ENCODE measurements around the gene EPHB1.

Gene EPHB1

DNA sequence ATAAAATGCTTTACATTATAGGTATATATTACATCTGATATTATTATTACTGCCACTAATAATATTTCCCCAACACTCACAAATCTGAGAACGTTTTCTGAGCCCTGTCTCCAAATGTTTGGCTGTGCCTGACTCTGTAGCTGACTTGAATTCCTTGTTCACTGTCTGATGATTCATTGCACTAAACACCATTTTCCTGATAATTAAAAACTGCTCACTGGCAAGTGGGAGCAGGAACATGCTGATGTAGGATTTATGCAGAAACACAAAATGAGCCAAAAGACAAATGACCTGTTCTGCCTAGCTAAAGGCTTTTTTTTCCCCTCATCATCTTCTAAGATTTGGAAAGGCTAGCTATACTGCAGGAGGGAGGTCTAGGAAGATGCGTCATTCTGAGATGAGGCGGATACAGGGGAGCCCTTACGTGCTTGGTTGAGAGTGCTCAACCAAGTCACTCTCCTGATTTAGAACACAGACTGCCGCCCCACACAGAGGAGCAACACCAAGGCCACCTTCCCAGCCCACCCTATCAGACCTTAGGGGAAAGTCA is 380.7 kb downstream of the EPHB1 start:
- Histone ChIP-seq H3K9ac (ENCODE audit: low read depth, low read length) (no peak overlapping the region), H3K36me3 (ENCODE audit: control insufficient read depth, insufficient read depth, low read length) (no peaks in the 10 kb centered on the region), H3K27me3 (ENCODE audit: control insufficient read depth, insufficient read depth, low read length) (no peaks in the 10 kb centered on the region), H3K9me3 (ENCODE audit: control insufficient read depth, insufficient read depth, low read length) (no peaks in the 10 kb centered on the region), H3K4me3 (ENCODE audit: low read depth, low read length) (no peak overlapping the region), H3K4me1 (ENCODE audit: control insufficient read depth, insufficient read depth, low read length) (peaks cover 5% of the 10 kb centered on the region)

DNA sequence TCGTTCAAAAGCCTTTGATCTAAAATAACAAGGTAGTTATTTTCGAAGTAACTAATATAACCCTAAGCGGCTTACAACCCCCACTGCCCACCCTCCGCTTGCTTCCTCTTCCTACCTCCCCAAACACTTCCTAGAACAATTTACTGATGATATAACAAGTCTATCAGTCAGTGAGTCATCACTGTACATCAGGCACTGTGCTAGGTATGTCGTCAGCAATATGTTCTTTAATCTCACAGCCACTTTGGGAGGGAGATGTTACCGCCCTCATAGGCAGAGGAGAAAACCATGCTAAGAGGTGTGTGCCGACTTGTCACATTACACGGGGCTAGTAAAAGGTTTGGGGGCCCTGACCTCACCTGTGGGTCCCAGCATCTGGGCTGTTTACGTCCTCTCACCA is 381.8 kb downstream of the EPHB1 start:
- no peaks in the 10 kb centered on the region for H3K27me3 ChIP-seq (ENCODE audit: control insufficient read depth, insufficient read depth, low read length)
- H3K9ac ChIP-seq (ENCODE audit: low read depth, low read length): no peak overlapping the region
- H3K36me3 ChIP-seq (ENCODE audit: control insufficient read depth, insufficient read depth, low read length): no peaks in the 10 kb centered on the region
- peaks cover 3% of the 10 kb centered on the region for H3K4me1 ChIP-seq (ENCODE audit: control insufficient read depth, insufficient read depth, low read length)
- H3K4me3 ChIP-seq (ENCODE audit: low read depth, low read length): no peak overlapping the region
- H3K9me3 ChIP-seq (ENCODE audit: control insufficient read depth, insufficient read depth, low read length): no peaks in the 10 kb centered on the region

DNA sequence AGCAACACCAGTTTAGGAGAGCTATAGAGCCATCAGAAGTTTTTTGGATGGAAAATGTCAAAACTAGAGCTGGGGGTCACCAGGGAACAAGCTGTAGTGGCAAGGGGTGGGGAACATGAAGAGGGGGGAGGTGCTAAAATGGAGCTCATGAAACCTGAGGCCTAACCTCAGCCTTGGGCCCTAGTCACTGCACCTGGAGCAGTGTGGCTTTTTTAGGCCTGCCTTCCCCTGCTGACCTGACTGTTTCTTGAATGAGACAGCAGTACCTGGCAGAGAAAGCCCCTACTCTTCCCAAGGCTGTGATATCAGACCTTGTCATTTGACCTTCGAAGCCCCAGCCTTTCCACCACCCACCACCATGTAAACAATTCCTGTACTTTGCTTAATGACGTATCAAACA is 383.5 kb downstream of the EPHB1 start:
- H3K9ac ChIP-seq (ENCODE audit: low read depth, low read length): no peak overlapping the region
- no peak overlapping the region for H3K4me3 ChIP-seq (ENCODE audit: low read depth, low read length)
- H3K9me3 ChIP-seq (ENCODE audit: control insufficient read depth, insufficient read depth, low read length): no peaks in the 10 kb centered on the region
- H3K36me3 ChIP-seq (ENCODE audit: control insufficient read depth, insufficient read depth, low read length): no peaks in the 10 kb centered on the region
- H3K4me1 ChIP-seq (ENCODE audit: control insufficient read depth, insufficient read depth, low read length): no peaks in the 10 kb centered on the region
- H3K27me3 ChIP-seq (ENCODE audit: control insufficient read depth, insufficient read depth, low read length): no peaks in the 10 kb centered on the region

DNA sequence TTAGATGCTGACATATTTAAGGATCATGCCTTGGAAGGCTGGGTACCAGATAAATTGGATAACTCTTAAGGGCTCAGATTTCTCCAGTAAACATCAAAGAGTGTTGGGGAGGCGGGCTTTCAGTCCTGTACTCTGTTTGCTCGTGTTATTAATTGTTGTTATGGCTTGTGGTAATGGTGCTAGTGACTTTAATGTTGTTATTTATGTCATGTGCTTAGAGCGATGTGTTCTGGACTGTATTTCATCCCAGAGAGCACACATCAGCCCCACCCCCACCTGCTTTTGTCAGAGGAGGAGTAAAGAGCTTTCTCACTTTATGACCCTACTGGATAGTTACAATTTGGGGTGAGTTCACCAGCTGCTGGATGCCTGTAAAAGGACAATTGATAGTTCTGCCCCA is 386.3 kb downstream of the EPHB1 start:
- no peaks in the 10 kb centered on the region for H3K27me3 ChIP-seq (ENCODE audit: control insufficient read depth, insufficient read depth, low read length)
- H3K36me3 ChIP-seq (ENCODE audit: control insufficient read depth, insufficient read depth, low read length): no peaks in the 10 kb centered on the region
- H3K4me1 ChIP-seq (ENCODE audit: control insufficient read depth, insufficient read depth, low read length): no peaks in the 10 kb centered on the region
- no peaks in the 10 kb centered on the region for H3K9me3 ChIP-seq (ENCODE audit: control insufficient read depth, insufficient read depth, low read length)
- H3K4me3 ChIP-seq (ENCODE audit: low read depth, low read length): no peak overlapping the region
- H3K9ac ChIP-seq (ENCODE audit: low read depth, low read length): no peak overlapping the region

DNA sequence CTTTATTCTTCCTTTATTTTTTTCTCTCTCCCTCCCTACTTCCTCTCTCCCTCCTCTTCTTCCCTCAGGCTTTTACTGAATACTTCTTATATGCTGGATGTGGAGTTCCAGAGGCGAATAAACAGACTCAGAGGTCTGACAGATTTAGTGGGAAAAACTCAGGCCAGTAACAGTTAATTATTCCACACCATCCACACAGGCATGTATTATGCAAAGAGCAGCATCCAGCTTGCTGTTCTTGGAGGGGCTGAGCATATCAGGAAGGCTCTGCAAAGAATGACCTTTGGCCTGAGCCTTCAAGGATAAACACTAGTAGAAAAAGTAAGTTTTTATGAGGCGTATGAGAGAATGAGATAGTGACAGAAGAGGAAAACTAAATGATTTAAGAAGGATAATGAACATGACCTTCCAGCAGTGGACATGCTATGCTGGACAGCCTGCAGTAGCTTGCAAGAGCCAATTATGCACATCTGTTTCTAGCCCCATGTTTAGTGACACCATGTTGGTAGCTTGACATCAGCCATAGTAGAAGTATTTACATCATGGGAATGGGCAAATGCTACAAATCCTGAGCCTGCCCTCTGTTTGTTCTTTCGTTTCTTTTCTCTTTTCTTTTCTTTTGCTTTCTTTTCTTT is 387.4 kb downstream of the EPHB1 start:
- Histone ChIP-seq H3K27me3 (ENCODE audit: control insufficient read depth, insufficient read depth, low read length) (no peaks in the 10 kb centered on the region), H3K36me3 (ENCODE audit: control insufficient read depth, insufficient read depth, low read length) (no peaks in the 10 kb centered on the region), H3K9me3 (ENCODE audit: control insufficient read depth, insufficient read depth, low read length) (no peaks in the 10 kb centered on the region), H3K4me1 (ENCODE audit: control insufficient read depth, insufficient read depth, low read length) (no peaks in the 10 kb centered on the region), H3K9ac (ENCODE audit: low read depth, low read length) (no peak overlapping the region), H3K4me3 (ENCODE audit: low read depth, low read length) (no peak overlapping the region)

DNA sequence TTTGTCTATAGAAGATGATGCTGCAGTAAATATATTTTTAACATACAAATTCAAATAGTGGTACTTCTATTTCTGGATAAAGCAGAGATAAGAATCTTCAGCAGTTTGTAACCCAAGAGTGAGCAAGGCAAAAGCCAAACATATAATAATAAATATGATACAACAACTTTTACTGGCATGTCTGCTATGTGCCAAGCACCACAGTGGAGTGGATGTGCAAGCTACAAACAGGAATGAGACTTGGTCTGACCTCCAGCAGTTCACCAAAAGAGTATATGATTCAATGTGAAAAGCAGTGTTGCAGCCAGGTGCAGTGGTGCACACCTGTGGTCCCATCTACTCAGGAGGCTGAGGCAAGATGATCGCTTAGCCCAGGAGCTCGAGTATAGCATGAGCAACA is 395.6 kb downstream of the EPHB1 start:
- Histone ChIP-seq H3K36me3 (ENCODE audit: control insufficient read depth, insufficient read depth, low read length) (no peaks in the 10 kb centered on the region), H3K27me3 (ENCODE audit: control insufficient read depth, insufficient read depth, low read length) (no peaks in the 10 kb centered on the region), H3K4me1 (ENCODE audit: control insufficient read depth, insufficient read depth, low read length) (peaks cover 6% of the 10 kb centered on the region)

DNA sequence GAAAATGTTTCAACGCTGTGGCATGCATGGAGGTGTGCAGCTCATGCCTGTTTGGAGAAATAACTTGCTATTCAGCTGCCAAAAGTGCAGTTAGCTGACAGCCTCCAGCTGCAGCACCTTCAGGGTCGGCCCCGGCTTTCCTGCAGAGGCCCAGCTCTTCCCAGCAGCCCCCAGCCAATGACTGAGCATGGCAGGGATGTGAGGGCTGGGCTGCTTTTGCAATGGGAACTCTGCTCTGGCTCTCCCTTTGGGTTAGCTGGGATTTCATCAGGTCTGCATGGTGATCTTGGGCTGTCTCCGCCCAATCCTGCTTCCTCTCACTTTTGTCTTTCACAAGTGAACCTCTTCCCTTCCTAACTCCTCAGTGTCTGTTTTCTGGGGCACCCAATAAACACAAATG is 396.6 kb downstream of the EPHB1 start:
- H3K4me3 ChIP-seq (ENCODE audit: low read depth, low read length): no peak overlapping the region
- H3K36me3 ChIP-seq (ENCODE audit: control insufficient read depth, insufficient read depth, low read length): no peaks in the 10 kb centered on the region
- peaks cover 6% of the 10 kb centered on the region for H3K4me1 ChIP-seq (ENCODE audit: control insufficient read depth, insufficient read depth, low read length)
- H3K9ac ChIP-seq (ENCODE audit: low read depth, low read length): no peak overlapping the region
- no peaks in the 10 kb centered on the region for H3K9me3 ChIP-seq (ENCODE audit: control insufficient read depth, insufficient read depth, low read length)
- H3K27me3 ChIP-seq (ENCODE audit: control insufficient read depth, insufficient read depth, low read length): no peaks in the 10 kb centered on the region

More for the DNA sequence above, 395.6 kb downstream of the EPHB1 start:
- Histone ChIP-seq H3K4me3 (ENCODE audit: low read depth, low read length) (no peak overlapping the region), H3K9me3 (ENCODE audit: control insufficient read depth, insufficient read depth, low read length) (no peaks in the 10 kb centered on the region), H3K9ac (ENCODE audit: low read depth, low read length) (no peak overlapping the region)

DNA sequence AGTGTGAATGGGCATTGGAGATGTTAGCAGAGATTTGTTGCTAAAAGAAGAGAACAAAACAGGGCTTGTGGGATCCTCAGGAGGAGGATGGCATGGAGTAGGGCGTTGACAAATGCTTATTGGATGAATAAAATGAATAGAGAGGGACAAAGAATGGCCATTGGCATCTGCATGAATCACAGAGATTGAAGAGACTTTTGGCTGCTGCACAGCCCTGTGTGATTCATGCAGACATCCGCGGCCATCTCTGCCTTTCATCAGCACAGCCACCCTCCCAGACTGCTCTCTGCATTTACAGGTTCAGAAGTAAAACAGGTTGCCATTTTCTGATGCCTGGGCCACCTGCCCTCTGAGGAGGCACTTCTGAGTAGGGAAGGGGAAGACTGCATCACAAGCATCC is 397.9 kb downstream of the EPHB1 start:
- no peaks in the 10 kb centered on the region for H3K9me3 ChIP-seq (ENCODE audit: control insufficient read depth, insufficient read depth, low read length)
- no peaks in the 10 kb centered on the region for H3K36me3 ChIP-seq (ENCODE audit: control insufficient read depth, insufficient read depth, low read length)
- peaks cover 6% of the 10 kb centered on the region for H3K4me1 ChIP-seq (ENCODE audit: control insufficient read depth, insufficient read depth, low read length)
- H3K4me3 ChIP-seq (ENCODE audit: low read depth, low read length): no peak overlapping the region
- H3K9ac ChIP-seq (ENCODE audit: low read depth, low read length): no peak overlapping the region
- H3K27me3 ChIP-seq (ENCODE audit: control insufficient read depth, insufficient read depth, low read length): no peaks in the 10 kb centered on the region

DNA sequence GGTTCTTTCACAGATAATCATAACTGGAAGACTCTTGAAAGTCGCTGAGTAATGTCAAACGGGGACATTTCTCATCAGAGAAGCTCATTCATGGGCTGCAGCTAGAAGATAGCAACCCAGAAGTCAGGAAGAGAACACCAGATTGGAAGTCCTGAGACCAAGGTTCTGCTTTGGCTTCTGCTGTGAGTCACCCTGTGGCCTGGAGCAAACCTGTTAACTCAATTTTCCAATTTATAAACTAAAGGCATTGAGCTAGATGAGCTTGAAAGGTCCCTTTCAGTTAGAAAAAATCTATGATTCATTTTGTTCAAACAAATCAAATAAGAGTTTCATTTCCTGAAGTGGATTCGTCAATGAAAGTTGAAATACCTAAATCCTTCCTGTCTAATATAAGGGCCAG is 402.2 kb downstream of the EPHB1 start:
- H3K4me1 ChIP-seq (ENCODE audit: control insufficient read depth, insufficient read depth, low read length): no peaks in the 10 kb centered on the region
- H3K36me3 ChIP-seq (ENCODE audit: control insufficient read depth, insufficient read depth, low read length): no peaks in the 10 kb centered on the region
- no peaks in the 10 kb centered on the region for H3K27me3 ChIP-seq (ENCODE audit: control insufficient read depth, insufficient read depth, low read length)
- no peak overlapping the region for H3K4me3 ChIP-seq (ENCODE audit: low read depth, low read length)
- H3K9ac ChIP-seq (ENCODE audit: low read depth, low read length): no peak overlapping the region
- no peaks in the 10 kb centered on the region for H3K9me3 ChIP-seq (ENCODE audit: control insufficient read depth, insufficient read depth, low read length)

DNA sequence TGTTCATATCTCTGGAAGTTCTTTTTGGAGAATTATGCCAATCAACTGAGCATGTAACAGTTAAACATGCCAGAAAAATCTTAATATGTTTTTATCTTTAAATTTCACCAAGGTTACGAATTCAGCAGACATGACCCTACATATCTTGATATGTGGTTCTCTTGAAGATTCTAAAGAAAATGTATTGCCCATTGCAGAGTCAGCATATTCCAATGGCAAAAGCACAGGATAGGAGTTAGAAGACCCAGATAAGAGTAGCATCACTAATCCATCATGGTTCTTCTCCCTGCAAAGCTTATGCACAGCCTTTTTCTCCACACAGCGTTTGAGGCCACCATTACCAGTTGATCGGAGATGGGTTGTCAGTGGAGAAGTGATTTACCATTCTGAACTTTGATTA is 402.8 kb downstream of the EPHB1 start:
- Histone ChIP-seq H3K4me1 (ENCODE audit: control insufficient read depth, insufficient read depth, low read length) (no peaks in the 10 kb centered on the region), H3K36me3 (ENCODE audit: control insufficient read depth, insufficient read depth, low read length) (no peaks in the 10 kb centered on the region), H3K9ac (ENCODE audit: low read depth, low read length) (no peak overlapping the region), H3K9me3 (ENCODE audit: control insufficient read depth, insufficient read depth, low read length) (no peaks in the 10 kb centered on the region), H3K27me3 (ENCODE audit: control insufficient read depth, insufficient read depth, low read length) (no peaks in the 10 kb centered on the region), H3K4me3 (ENCODE audit: low read depth, low read length) (no peak overlapping the region)

DNA sequence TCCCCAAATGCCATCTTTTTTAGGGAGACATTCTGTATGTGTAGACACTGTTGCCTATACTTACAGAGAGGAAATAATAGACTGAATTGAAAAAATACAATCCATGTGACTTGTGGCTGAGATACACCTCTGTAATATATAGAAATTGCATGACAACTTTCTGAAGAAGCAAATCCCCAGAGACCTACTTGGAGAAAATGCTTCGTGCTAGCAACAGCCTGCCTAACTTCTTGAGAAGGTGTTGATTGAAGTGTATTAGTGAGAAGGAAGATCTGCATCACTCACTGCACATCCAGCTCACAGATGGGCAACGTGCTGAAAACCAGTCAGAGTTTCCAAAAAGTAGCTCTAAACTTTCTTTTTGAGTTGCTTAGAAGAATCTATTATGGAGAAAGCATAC is 404.1 kb downstream of the EPHB1 start:
- H3K27me3 ChIP-seq (ENCODE audit: control insufficient read depth, insufficient read depth, low read length): no peaks in the 10 kb centered on the region
- no peak overlapping the region for H3K4me3 ChIP-seq (ENCODE audit: low read depth, low read length)
- no peak overlapping the region for H3K9ac ChIP-seq (ENCODE audit: low read depth, low read length)
- H3K9me3 ChIP-seq (ENCODE audit: control insufficient read depth, insufficient read depth, low read length): no peaks in the 10 kb centered on the region
- H3K4me1 ChIP-seq (ENCODE audit: control insufficient read depth, insufficient read depth, low read length): no peaks in the 10 kb centered on the region
- H3K36me3 ChIP-seq (ENCODE audit: control insufficient read depth, insufficient read depth, low read length): no peaks in the 10 kb centered on the region

DNA sequence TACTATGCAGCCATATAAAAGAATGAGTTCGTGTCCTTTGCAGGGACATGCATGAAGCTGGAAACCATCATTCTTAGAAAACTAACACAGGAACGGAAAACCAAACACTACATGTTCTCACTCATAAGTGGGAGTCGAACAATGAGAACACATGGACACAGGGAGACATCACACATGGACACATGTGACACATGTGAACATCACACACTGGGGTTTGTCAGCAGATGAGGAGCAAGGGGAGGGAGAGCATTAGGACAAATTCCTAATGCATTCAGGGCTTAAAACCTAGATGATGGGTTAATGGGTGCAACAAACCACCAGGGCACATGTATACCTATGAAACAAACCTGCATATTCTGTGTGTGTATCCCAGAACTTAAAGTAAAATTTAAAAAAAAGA is 408.0 kb downstream of the EPHB1 start:
- no peaks in the 10 kb centered on the region for H3K27me3 ChIP-seq (ENCODE audit: control insufficient read depth, insufficient read depth, low read length)
- H3K36me3 ChIP-seq (ENCODE audit: control insufficient read depth, insufficient read depth, low read length): no peaks in the 10 kb centered on the region
- no peaks in the 10 kb centered on the region for H3K9me3 ChIP-seq (ENCODE audit: control insufficient read depth, insufficient read depth, low read length)
- H3K4me1 ChIP-seq (ENCODE audit: control insufficient read depth, insufficient read depth, low read length): no peaks in the 10 kb centered on the region
- H3K9ac ChIP-seq (ENCODE audit: low read depth, low read length): no peak overlapping the region
- H3K4me3 ChIP-seq (ENCODE audit: low read depth, low read length): no peak overlapping the region
